ENCODE results near the gene FAM171A2.
A peak's percentile ranks its signal among the peaks of the same experiment; 100 is the strongest.

FAM171A2 gene

GRCh38 chr17:44389281-44389680 lies 25.6 kb upstream of the FAM171A2 start, which contains the start of gene ITGA2B:
Gene ITGA2B, minus strand, starts transcription at chr17:44389649. Its CDS starts 176 bp downstream, at chr17:44389473.
- Mint-ChIP-seq H3K4me3 (no peak within 1 kb of the TSS), H3K27me3 (peaks cover 20 to 31% of the 10 kb centered on the region in 2 donors), H3K36me3 (peaks cover 0 to 5% of the 10 kb centered on the region in 2 donors), H3K9me3 (peaks cover 0 to 6% of the 10 kb centered on the region in 2 donors), H3K4me1 (peaks cover 9 to 34% of the 10 kb centered on the region in 2 donors), H3K27ac (peak within 1 kb of the TSS; percentile 70)
- DNase-seq (no peak), ATAC-seq (replicated peaks) (no peak)

DNA sequence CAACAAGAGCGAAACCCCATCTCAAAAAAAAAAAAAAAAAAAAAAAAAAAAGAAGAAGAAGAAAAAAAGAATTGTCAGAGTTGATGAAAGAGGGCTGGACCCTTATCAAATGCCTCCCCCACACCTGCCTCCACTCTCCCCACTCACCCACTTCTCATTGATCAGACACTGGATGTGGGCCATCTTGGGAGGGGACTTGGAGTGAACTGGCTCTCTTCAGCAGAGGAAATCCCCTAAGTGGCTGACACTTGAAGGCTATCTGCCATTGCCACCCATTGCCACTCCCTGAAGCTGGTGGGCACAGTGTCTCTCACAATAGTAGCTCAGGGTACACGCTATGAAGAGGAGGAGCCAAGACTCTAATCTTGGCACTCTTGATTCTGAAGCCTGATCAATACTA lies 24.2 kb upstream of the FAM171A2 start:
- ATAC-seq (replicated peaks) (no peak), DNase-seq (no peak)
- Mint-ChIP-seq H3K36me3 (peaks cover 0 to 4% of the 10 kb centered on the region in 2 donors), H3K4me1 (peaks cover 9 to 34% of the 10 kb centered on the region in 2 donors), H3K27ac (no peak overlapping the region), H3K9me3 (peaks cover 0 to 6% of the 10 kb centered on the region in 2 donors), H3K27me3 (peaks cover 20 to 45% of the 10 kb centered on the region in 2 donors), H3K4me3 (no peak overlapping the region)

DNA sequence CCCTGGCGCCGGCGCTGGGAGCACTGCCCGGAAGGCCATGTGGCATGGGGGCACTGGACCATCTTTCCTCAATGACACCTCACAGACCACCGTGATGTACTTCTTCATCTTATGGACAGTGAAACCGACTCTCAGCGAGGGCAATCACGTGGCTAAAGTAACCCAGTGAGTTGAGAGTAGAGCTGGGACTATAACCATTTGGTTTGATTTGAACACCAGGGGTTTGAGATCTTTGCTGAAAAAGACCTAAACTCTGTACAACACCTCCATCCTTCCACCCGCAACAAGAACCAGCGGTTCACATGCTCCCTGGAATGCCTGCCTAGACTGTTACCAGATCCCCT lies 22.5 kb upstream of the FAM171A2 start:
- Mint-ChIP-seq H3K27me3 (peaks cover 20 to 50% of the 10 kb centered on the region in 2 donors), H3K4me3 (peak overlapping the region; percentile 73 to 78), H3K27ac (no peak overlapping the region), H3K9me3 (peaks cover 0 to 6% of the 10 kb centered on the region in 2 donors), H3K36me3 (peaks cover 0 to 4% of the 10 kb centered on the region in 2 donors), H3K4me1 (peaks cover 9 to 34% of the 10 kb centered on the region in 2 donors)
- DNase-seq (no peak), ATAC-seq (replicated peaks) (no peak)

- H3K4me1 Mint-ChIP-seq, result peaks cover 9 to 30% of the 10 kb centered on the region in 2 donors
- ATAC-seq (replicated peaks), result peak; percentile 86
- peaks cover 20 to 50% of the 10 kb centered on the region in 2 donors for H3K27me3 Mint-ChIP-seq
- peak overlapping the region; percentile 73 to 78 for H3K4me3 Mint-ChIP-seq
- peaks cover 0 to 6% of the 10 kb centered on the region in 2 donors for H3K9me3 Mint-ChIP-seq
- peaks cover 0 to 4% of the 10 kb centered on the region in 2 donors for H3K36me3 Mint-ChIP-seq
- DNase-seq, result peak; percentile 71
- H3K27ac Mint-ChIP-seq, result peak overlapping the region; percentile 38
Observed at GRCh38 chr17:44385287-44386181, 21.9 kb upstream of the FAM171A2 start.

GRCh38 chr17:44384823-44385286 lies 21.2 kb upstream of the FAM171A2 start:
- ATAC-seq (replicated peaks) (peak; percentile 26 to 34), DNase-seq (no peak)
- H3K27ac Mint-ChIP-seq, result no peak overlapping the region
- H3K4me3 Mint-ChIP-seq, result peak overlapping the region; percentile 73 to 78
- peaks cover 7 to 24% of the 10 kb centered on the region in 2 donors for H3K4me1 Mint-ChIP-seq
- H3K27me3 Mint-ChIP-seq, result peaks cover 19 to 49% of the 10 kb centered on the region in 2 donors
- peaks cover 0 to 4% of the 10 kb centered on the region in 2 donors for H3K36me3 Mint-ChIP-seq
- H3K9me3 Mint-ChIP-seq, result peaks cover 0 to 2% of the 10 kb centered on the region in 2 donors

DNA sequence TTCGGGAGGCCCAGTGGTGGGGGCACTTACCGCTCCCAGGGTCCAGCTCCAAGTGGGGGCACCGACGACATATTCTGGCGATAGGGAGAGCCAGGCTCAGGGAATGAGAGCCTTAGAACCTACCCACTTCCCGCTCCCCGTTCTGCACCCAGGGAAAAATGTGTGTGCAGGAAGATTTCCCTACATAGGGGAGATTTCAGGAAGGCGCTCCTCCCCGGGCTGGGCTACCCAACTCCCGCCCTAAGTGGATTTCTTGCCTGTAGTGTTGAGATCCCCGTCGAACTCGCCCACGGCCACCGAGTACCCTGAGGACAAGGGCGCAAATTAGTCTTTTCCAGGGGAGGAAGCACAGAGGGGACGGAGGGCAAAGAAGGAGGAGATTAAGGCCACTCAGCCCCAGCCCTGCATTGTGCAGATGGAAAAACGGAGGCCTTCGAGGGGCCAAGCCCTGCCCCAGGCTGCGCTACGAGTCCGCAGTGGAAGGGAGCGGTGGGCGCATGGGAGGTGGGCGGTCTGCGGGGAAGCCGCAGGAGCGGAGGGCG lies 20.7 kb upstream of the FAM171A2 start:
- Mint-ChIP-seq H3K9me3 (peaks cover 0 to under 1% of the 10 kb centered on the region in 2 donors), H3K27ac (peak overlapping the region; percentile 4), H3K36me3 (peaks cover 0 to 1% of the 10 kb centered on the region in 2 donors), H3K4me3 (peak overlapping the region; percentile 51 to 60), H3K27me3 (peaks cover 14 to 47% of the 10 kb centered on the region in 2 donors), H3K4me1 (peaks cover 2 to 18% of the 10 kb centered on the region in 2 donors)
- DNase-seq (no peak), ATAC-seq (replicated peaks) (no peak)

GRCh38 chr17:44383861-44384260 lies 20.2 kb upstream of the FAM171A2 start:
- Mint-ChIP-seq H3K27ac (no peak overlapping the region), H3K27me3 (peaks cover 9 to 43% of the 10 kb centered on the region in 2 donors)

GRCh38 chr17:44383363-44383762 lies 19.7 kb upstream of the FAM171A2 start:
- Mint-ChIP-seq H3K9me3 (no peaks in the 10 kb centered on the region), H3K4me1 (peaks cover 2 to 16% of the 10 kb centered on the region in 2 donors), H3K4me3 (no peak overlapping the region), H3K27ac (no peak overlapping the region), H3K36me3 (no peaks in the 10 kb centered on the region), H3K27me3 (peaks cover 12 to 47% of the 10 kb centered on the region in 2 donors)
- no peak for DNase-seq
- ATAC-seq (replicated peaks), result no peak

More at GRCh38 chr17:44383861-44384260, 20.2 kb upstream of the FAM171A2 start:
- ATAC-seq (replicated peaks) (no peak), DNase-seq (no peak)
- Mint-ChIP-seq H3K36me3 (no peaks in the 10 kb centered on the region), H3K4me1 (peaks cover 2 to 16% of the 10 kb centered on the region in 2 donors), H3K9me3 (no peaks in the 10 kb centered on the region), H3K4me3 (no peak overlapping the region)

- Mint-ChIP-seq H3K27ac (no peak overlapping the region), H3K4me3 (no peak overlapping the region), H3K36me3 (no peaks in the 10 kb centered on the region)
Observed at GRCh38 chr17:44382917-44383316, 19.3 kb upstream of the FAM171A2 start.

DNA sequence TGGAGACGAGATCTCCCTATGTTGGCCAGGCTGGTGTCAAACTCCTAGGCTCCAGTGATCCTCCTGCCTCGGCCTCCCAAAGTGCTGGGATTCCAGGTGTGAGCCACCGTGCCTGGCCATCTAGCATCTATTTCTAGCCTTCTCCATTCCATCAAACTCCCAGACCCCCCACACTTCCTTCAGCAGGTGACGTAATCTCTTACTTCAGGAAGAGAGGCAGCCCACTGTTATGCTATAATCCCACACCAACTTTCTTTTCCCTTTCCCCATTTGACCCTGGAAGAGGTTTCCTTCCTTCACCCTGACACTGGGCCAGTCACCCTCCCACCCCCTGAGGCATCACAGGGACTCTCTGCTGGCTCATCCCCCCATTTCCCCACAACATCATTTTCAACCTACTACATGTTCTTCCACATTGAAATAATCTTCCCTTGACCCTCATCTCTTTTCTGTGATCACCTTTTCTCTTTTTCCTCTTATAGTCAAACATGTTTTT lies 18.2 kb upstream of the FAM171A2 start:
- no peak for ATAC-seq (replicated peaks)
- Mint-ChIP-seq H3K27me3 (peaks cover 12 to 53% of the 10 kb centered on the region in 2 donors), H3K36me3 (no peaks in the 10 kb centered on the region), H3K27ac (no peak overlapping the region), H3K4me1 (peaks cover 2 to 16% of the 10 kb centered on the region in 2 donors), H3K4me3 (no peak overlapping the region), H3K9me3 (no peaks in the 10 kb centered on the region)
- no peak for DNase-seq

More at GRCh38 chr17:44382917-44383316, 19.3 kb upstream of the FAM171A2 start:
- peaks cover 13 to 50% of the 10 kb centered on the region in 2 donors for H3K27me3 Mint-ChIP-seq
- H3K9me3 Mint-ChIP-seq, result no peaks in the 10 kb centered on the region
- DNase-seq (no peak), ATAC-seq (replicated peaks) (no peak)
- peaks cover 2 to 16% of the 10 kb centered on the region in 2 donors for H3K4me1 Mint-ChIP-seq

GRCh38 chr17:44380767-44381166 lies 17.1 kb upstream of the FAM171A2 start:
- Mint-ChIP-seq H3K27ac (no peak overlapping the region), H3K9me3 (no peaks in the 10 kb centered on the region), H3K4me3 (no peak overlapping the region), H3K4me1 (peaks cover 2 to 14% of the 10 kb centered on the region in 2 donors), H3K36me3 (no peaks in the 10 kb centered on the region), H3K27me3 (peaks cover 12 to 56% of the 10 kb centered on the region in 2 donors)
- DNase-seq (no peak), ATAC-seq (replicated peaks) (no peak)

DNA sequence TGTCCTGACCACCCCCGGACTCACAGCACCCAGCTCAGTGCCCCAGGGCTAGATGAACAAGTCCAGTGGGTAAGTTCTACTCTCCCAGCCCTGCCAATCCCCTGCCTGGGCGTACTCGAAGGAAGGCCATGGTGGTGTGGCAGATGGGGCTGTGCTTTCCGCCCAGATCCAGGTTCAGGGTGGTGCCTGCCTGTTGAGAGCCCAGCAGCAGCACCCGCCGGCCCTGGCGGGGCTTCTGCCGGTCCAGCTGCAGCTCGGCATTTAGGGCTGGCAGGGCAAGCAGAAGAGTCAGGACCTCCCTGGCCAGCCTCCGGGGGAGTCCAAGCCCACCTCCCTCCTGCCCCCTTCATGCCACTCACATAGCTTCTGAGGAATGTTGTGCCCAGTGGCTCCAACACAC lies 16.2 kb upstream of the FAM171A2 start:
- peaks cover 4 to 18% of the 10 kb centered on the region in 2 donors for H3K4me1 Mint-ChIP-seq
- ATAC-seq (replicated peaks) (no peak), DNase-seq (no peak)
- H3K36me3 Mint-ChIP-seq, result no peaks in the 10 kb centered on the region
- no peak overlapping the region for H3K4me3 Mint-ChIP-seq
- peaks cover 12 to 61% of the 10 kb centered on the region in 2 donors for H3K27me3 Mint-ChIP-seq
- no peak overlapping the region for H3K27ac Mint-ChIP-seq
- H3K9me3 Mint-ChIP-seq, result no peaks in the 10 kb centered on the region

DNA sequence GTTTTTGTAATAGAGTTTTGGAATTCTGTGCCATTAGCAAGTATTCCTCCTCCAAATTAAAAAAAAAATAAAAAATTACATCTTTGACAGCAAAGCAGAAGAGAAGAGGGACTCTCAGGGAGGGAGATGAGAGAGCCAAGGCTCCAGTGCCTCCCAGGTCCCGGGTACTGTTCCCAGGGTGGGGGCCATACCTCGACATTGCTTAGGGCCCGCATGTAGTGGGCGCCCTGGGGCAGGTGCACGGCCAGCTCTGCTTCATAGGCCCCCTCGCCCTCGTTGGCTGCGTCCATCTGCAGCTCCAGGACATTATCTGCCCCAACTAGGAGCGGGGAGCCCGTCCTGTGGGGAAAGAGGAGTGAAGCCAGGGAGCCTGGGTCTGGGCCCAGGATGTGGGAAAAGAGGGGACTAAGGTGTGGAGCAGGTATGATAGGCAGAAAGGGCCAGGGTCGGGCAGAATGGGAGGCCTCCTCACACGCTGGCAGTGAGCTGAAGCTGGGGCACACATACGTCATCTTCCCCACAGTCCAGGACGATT lies 14.6 kb upstream of the FAM171A2 start:
- no peak for ATAC-seq (replicated peaks)
- peaks cover 3 to 19% of the 10 kb centered on the region in 2 donors for H3K4me1 Mint-ChIP-seq
- no peaks in the 10 kb centered on the region for H3K9me3 Mint-ChIP-seq
- DNase-seq, result no peak
- no peak overlapping the region for H3K27ac Mint-ChIP-seq
- H3K36me3 Mint-ChIP-seq, result no peaks in the 10 kb centered on the region
- no peak overlapping the region for H3K4me3 Mint-ChIP-seq
- peaks cover 20 to 58% of the 10 kb centered on the region in 2 donors for H3K27me3 Mint-ChIP-seq

- Mint-ChIP-seq H3K36me3 (no peaks in the 10 kb centered on the region), H3K27me3 (peaks cover 28 to 59% of the 10 kb centered on the region in 2 donors), H3K4me3 (no peak overlapping the region), H3K9me3 (no peaks in the 10 kb centered on the region), H3K27ac (no peak overlapping the region), H3K4me1 (peaks cover 3 to 19% of the 10 kb centered on the region in 2 donors)
- DNase-seq (no peak), ATAC-seq (replicated peaks) (no peak)
Observed at GRCh38 chr17:44376779-44377178, 13.1 kb upstream of the FAM171A2 start.
